Left ventricle myocardium superior (tissue), 1 donor: ENCODE results near the gene NCAPG2. TPM values are rescaled to one million over a fixed set of nuclear protein-coding genes. Genes with fewer than 3 reads are reported as not detected.
"Not testable (repeated sequence)": the region's sequence is repeated elsewhere in the genome, so short reads cannot be mapped to it uniquely, and the experiment has no call there.

ENCODE experiments used
- ATAC-seq: fragments of 200-7000 bp; cut with Tn5 transposase; one replicate; pipeline ENCODE4 v1.9.1; 2020; ENCODE audit warnings: mild to moderate bottlenecking, moderate library complexity
- DNase-seq: peaks from one replicate; pipeline ENCODE4 v3.0.0-alpha.2; 2020
- intact Hi-C: fragments of 100-400 bp; cut with micrococcal nuclease; formaldehyde crosslinking; loops from one replicate; pipeline ENCODE4 v1.11.0; 2022
- total RNA-seq: library from RNA; stranded (reverse); fragmentation: NEBNext Ultra II Directional; extraction: Animal tissue kit (Norgen Biotek cat#: 25700); gene quantifications from one replicate; pipeline ENCODE4 v1.2.1, GENCODE V29; 2021
- donor health status: DM: no; HTN: yes; CAD: no; lungs with severe emphysema.

NCAPG2 gene
- total RNA-seq, 1 donor from 2014 or later: 5.0 TPM

- intact Hi-C loops: no loop called here
- ATAC-seq (no peak), DNase-seq (no peak)
Observed at GRCh38 chr7:158689488-158689887, 15.1 kb downstream of the NCAPG2 start.

GRCh38 chr7:158687406-158687805, 17.2 kb downstream of the NCAPG2 start:
- ATAC-seq: no peak
- DNase-seq: no peak
- intact Hi-C loops: no loop called here

DNA sequence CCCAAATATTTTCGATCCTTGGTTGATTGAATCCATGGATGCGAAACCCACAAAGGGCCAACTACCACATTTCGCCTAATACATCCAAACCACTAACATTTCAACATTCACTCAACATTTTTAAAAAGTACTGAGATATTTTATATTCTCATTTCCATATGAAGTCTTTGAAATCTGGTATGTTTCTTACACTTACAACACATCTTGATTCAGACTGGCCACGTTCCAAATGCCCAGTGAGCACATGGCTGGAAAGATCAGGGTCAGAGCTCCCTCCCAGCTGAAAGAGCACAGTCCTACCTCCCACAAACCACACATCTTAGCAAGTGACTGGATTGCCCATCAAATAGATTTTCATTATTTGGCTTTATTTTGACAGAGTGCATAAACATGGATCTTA, 18.9 kb downstream of the NCAPG2 start:
- intact Hi-C loops: no loop called here
- ATAC-seq (no peak), DNase-seq (no peak)

DNA sequence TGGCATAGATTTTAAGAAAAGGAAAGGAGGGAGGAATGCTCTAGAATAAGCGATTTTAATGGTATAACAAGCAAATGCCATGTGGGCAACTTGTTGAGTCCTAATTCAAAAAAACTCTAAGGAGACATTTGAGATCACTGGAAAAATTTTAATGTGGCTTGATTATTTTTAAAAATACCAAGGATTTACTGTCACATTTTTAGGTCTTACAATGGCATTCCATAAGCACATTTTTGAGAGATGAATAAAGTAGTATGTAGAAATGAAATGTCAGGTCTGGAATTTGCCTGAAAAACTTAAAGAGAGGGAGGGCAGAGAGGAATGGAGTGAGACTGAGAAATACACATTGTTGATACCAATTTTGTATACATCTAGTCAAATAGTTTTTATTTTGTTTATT, 20.3 kb downstream of the NCAPG2 start:
- intact Hi-C loops: no loop called here
- DNase-seq (no peak), ATAC-seq (no peak)

DNA sequence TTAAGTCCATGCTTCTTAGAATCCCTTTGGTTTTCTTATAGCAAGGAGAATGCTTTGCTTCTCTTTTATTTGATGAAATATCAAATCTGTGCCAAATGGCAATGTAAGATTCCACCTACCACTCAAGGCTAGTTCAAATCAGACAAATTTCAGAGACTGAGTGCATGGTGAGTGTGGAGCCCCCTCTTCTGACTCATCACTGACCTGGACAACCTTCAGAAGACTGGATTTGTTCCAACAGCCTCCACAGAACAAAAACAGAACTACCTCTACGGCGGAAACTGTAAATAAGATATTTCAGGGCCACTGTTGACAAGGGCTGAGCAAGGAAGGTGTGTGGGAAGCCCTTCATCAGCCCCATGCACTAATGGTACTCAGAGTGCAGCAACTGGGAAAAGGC, 21.1 kb downstream of the NCAPG2 start:
- ATAC-seq: no peak
- DNase-seq: no peak

GRCh38 chr7:158682456-158682855, 22.1 kb downstream of the NCAPG2 start:
- intact Hi-C loops: no loop called here
- no peak for DNase-seq

More for the DNA sequence above, 21.1 kb downstream of the NCAPG2 start:
- intact Hi-C loops: no loop called here

DNA sequence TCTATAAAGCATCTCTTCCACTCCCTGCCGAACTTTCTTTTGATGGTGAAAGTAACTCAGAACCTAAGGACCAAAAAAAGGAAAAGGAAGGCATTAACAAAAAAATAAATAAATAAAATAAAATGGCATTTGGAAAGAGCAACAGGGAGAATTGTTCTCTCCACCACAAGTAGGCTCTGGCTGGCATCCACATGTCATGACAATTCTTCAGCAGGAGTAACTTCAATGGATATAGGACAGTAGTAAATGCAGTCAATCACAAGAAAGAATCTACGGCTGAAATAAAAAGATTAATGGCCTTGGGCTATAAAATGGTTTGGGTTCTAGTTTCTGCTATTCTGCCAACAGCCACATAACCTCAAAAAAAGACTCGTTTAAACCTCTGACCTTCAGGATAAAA, 23.9 kb downstream of the NCAPG2 start:
- intact Hi-C loops: no loop called here
- no peak for ATAC-seq
- DNase-seq: no peak

More at GRCh38 chr7:158682456-158682855, 22.1 kb downstream of the NCAPG2 start:
- no peak for ATAC-seq

GRCh38 chr7:158676906-158677305, 27.7 kb downstream of the NCAPG2 start:
- DNase-seq (no peak), ATAC-seq (no peak)
- intact Hi-C loops: no loop called here

DNA sequence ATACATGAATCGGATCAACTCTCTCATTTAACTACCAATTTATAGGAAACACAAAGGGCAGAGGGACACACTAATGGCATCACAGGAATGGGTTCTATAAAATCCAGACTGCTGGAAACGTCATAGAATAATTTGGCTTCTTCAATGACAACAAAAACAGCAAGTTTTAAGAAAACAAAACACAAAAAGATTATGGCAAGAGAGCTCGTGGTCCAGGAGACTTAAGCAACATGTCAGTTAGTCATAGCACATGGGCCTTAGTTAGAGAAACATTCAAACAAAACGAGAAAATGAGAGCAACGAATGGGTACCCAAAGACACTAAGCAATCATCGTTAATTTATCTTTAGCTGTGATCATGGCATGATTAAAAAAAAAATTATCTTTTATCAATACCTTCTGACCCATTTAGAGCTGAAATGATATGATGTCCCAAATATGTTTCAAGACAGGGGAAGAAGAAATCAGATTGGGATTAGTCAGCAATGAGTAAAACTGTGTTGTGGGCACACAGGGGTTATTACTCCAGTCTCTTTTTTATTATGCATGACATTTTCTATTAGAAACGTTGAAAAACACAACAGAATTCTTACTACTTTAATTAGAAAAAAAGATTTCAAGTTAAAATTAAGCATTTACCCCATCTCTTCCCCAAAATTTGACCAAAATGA, 28.3 kb downstream of the NCAPG2 start:
- intact Hi-C loops: no loop called here
- ATAC-seq (no peak), DNase-seq (no peak)

GRCh38 chr7:158672975-158673374, 31.6 kb downstream of the NCAPG2 start:
- intact Hi-C loops: no loop called here
- no peak for ATAC-seq
- DNase-seq: no peak

DNA sequence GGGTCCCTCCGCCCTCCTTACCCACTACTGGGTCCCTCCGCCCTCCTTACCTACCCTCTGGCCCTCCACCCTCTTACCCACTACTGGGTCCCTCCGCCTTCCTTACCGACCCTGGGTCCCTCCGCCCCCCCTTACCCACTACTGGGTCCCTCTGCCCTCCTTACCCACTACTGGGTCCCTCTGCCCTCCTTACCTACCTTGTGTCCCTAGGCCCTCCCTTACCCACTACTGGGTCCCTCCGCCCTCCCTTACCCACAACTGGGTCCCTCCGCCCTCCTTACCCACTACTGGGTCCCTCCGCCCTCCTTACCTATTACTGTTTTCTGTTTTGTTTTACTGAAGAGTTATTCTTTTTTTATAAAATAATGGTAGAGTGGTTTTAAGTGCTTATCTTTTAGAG, 36.5 kb downstream of the NCAPG2 start:
- DNase-seq, ATAC-seq, intact Hi-C loops: not testable (repeated sequence)

GRCh38 chr7:158666966-158667678, 37.5 kb downstream of the NCAPG2 start:
- DNase-seq, ATAC-seq, intact Hi-C loops: not testable (repeated sequence)

DNA sequence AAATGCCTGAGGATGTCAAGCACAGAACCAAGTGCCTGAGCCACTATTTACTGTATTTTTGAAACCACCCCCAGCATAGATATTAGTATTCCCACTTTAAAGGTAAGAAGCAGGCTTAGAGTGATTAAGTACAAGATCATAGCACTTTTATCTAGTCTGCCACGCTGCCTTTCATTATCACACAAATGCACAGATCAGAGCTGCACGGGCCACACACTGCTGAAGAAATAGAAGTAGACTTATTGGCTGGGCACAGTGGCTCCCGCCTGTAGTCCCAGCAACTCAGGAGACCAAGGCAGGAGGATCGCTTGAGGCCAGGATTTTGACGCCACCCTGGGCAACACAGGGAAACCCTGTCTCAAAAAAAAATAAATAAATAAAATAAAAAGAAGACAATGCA, 38.2 kb downstream of the NCAPG2 start:
- intact Hi-C loops: no loop called here
- ATAC-seq (no peak), DNase-seq (no peak)

GRCh38 chr7:158664406-158664805, 40.2 kb downstream of the NCAPG2 start:
- intact Hi-C loops: no loop called here
- ATAC-seq (no peak), DNase-seq (no peak)

DNA sequence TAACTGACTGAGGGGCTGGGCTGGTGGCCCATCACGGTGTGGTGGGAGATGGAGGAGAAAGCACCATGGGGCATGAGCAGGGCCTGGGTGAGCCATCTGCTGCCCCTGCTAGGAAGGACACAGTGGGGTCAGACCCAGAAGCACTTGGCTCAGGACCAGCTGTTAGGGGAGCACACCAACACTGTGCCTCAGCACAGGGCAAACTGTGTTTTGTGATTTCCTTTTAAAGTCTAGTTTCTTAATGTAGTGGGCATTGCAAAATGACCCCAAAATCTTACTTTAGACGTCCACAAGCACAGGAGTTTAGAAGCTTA, 41.2 kb downstream of the NCAPG2 start:
- ATAC-seq: peak; percentile 38
- DNase-seq: no peak
- intact Hi-C loops: no loop called here

- DNase-seq (peak; percentile 49), ATAC-seq (peak; percentile 77)
- intact Hi-C loops: no loop called here
Observed at GRCh38 chr7:158662610-158663427, 41.8 kb downstream of the NCAPG2 start.

- DNase-seq: no peak
Observed at GRCh38 chr7:158658475-158658874, 46.1 kb downstream of the NCAPG2 start.

DNA sequence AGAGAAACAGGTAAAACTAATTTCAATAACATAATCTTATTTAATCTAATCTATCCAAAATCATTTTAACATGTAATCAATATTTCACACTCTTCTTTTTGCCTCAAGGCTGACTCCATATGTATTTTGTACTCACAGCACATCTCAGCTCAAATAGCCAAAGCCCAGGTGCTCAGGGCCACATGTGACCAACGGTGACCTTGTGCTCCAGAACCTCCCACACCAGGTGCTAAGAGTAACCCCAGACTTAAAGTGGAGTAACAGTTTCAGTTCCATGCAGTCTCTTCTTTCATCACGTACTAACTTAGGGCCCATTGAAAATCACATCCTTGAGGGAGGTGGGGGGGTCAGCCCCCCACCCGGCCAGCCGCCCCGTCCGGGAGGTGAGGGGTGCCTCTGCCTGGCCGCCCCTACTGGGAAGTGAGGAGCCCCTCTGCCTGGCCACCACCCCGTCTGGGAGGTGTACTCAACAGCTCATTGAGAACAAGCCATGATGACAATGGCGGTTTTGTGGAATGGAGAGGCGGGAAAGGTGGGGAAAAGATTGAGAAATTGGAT, 47.3 kb downstream of the NCAPG2 start:
- no peak for DNase-seq
- intact Hi-C loops: no loop called here
- no peak for ATAC-seq

More at GRCh38 chr7:158658475-158658874, 46.1 kb downstream of the NCAPG2 start:
- intact Hi-C loops: no loop called here
- no peak for ATAC-seq

DNA sequence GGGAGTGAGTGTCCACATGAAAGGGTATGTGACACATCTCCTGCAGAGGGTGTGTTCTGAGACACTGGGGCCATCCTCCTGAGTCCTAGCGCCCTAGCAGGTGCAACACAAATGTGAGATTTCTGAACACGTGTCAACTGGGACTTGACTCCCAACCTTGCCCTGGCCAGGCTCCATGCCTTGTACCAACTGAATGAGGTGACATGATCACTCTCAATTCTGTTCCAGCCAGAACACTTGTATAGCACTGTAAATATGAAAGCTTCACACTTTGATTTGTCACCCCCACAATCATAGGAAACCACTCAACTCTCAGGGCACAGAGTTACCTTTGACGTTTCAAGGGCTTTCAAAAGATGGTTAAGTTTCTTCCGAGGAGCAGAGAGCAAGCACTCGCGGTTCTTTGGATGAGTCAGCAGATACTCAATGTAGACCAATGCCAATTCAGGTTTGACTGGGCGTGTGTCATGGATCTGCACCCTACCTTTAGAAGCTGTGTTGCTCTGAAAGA, 48.6 kb downstream of the NCAPG2 start:
- intact Hi-C loops: no loop called here
- no peak for ATAC-seq
- no peak for DNase-seq

GRCh38 chr7:158655507-158655906, 49.1 kb downstream of the NCAPG2 start:
- intact Hi-C loops: no loop called here
- DNase-seq (no peak), ATAC-seq (no peak)
